Measurements from ENCODE around the gene TTK.

TTK gene

DNA sequence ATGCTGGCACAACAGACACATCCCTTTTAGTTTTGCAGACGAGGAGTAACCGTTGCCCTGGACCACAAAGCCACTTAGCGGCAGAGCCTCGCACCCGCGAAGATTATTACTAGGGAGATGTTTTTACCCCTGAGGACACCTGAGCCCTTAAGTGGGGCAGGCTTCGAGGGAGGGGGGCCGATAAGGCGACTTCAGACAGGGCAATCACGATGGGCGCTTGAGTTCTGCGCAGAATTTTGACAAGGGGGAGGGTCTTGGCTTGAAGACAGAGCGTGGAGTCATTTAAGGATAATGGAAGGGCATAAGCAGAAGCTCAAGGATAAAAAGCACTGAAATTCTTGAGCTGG, 650 bp upstream of the TTK start:
- no peak for DNase-seq (ENCODE audit: insufficient read length, low spot score)
- no peak for FAIRE-seq
- TF ChIP-seq, protein P1, sequence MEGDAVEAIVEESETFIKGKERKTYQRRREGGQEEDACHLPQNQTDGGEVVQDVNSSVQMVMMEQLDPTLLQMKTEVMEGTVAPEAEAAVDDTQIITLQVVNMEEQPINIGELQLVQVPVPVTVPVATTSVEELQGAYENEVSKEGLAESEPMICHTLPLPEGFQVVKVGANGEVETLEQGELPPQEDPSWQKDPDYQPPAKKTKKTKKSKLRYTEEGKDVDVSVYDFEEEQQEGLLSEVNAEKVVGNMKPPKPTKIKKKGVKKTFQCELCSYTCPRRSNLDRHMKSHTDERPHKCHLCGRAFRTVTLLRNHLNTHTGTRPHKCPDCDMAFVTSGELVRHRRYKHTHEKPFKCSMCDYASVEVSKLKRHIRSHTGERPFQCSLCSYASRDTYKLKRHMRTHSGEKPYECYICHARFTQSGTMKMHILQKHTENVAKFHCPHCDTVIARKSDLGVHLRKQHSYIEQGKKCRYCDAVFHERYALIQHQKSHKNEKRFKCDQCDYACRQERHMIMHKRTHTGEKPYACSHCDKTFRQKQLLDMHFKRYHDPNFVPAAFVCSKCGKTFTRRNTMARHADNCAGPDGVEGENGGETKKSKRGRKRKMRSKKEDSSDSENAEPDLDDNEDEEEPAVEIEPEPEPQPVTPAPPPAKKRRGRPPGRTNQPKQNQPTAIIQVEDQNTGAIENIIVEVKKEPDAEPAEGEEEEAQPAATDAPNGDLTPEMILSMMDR (IDR thresholded peaks at IDR 0.05; ENCODE audit: insufficient read depth, missing control alignments) = no peak

DNA sequence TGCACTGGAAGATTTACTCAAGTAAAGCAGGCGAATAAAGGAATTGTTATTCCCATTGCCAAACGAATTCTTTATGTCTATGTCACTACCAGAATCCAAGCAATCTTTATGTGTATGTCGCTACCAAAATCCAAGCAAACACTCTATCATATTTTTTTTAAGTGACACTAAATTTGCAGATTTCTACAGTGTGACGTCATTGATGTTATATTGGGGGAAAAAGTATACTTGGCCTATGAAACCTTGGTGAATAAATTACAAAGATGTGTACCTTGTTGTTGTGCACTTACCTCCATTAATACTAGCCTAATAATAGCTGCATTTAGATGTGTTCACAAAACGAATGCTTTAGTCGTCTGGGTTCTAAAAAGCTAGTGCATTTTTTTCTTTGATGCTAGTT, 957 bp downstream of the TTK start:
- TF ChIP-seq, protein P1 (IDR thresholded peaks at IDR 0.05; ENCODE audit: insufficient read depth, missing control alignments) = no peak
- no peak for DNase-seq (ENCODE audit: insufficient read length, low spot score)
- FAIRE-seq = peak; percentile 25

DNA sequence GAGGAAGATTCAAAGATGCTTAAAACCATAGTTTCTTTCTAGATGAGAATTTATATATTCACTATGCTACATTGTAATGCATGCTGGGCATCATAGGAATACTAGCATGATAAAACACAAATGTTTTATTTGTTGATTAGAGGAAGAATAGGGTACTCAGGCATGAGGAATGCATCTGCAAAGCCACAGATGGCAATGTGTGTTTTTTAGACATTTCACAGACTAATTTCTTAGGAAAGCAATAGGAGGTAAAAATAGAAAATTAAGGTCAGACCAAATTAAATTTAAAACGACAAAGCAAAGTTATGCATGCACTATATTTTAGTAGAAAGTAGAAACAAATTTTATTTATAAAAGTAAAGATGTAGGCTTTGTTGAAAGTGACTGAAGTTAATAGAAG, 2.1 kb downstream of the TTK start:
- FAIRE-seq (no peak), DNase-seq (ENCODE audit: insufficient read length, low spot score) (no peak)
- TF ChIP-seq, protein P1 (IDR thresholded peaks at IDR 0.05; ENCODE audit: insufficient read depth, missing control alignments) = no peak

DNA sequence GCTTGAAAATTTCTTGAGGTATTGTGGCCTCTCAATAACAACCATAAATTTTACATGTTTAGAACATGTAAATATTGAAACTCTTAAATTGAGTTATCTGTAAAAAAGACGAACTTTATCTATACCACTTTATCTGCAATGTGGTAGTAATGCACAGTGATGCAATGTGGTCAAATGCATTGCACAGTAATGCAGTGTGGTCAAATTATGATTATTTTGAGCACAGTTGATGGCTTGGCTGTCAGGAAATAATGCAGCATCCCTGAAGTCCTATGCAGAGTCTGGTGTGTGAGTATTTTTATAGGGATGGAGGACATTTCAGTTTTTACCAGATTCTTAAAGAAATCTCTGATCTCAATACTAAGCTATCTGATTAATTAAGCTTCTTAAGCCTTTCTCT, 5.1 kb downstream of the TTK start:
- DNase-seq (ENCODE audit: insufficient read length, low spot score) = no peak
- FAIRE-seq = no peak
- TF ChIP-seq, protein P1 (IDR thresholded peaks at IDR 0.05; ENCODE audit: insufficient read depth, missing control alignments) = no peak

DNA sequence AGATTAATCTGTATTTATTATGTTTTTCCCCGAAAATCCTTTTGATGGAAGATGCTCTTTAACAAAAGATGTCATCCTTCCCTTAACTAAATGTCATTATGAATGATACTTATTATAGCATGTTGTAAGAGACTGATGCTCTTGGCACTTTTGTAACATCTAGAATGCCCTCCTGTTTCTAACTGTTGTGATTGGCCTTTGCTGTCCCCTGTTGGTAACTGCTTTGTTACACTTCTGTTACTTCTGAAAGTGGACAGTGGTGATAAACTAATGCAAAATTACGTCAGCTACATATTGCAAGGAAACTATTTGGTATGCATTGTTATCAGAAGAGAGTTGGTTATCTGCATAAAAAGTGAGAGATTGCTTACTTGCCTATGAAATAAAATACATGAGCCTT, 5.8 kb downstream of the TTK start:
- peak; percentile 74 for FAIRE-seq
- TF ChIP-seq, protein P1 (IDR thresholded peaks at IDR 0.05; ENCODE audit: insufficient read depth, missing control alignments) = no peak
- DNase-seq (ENCODE audit: insufficient read length, low spot score) = no peak

DNA sequence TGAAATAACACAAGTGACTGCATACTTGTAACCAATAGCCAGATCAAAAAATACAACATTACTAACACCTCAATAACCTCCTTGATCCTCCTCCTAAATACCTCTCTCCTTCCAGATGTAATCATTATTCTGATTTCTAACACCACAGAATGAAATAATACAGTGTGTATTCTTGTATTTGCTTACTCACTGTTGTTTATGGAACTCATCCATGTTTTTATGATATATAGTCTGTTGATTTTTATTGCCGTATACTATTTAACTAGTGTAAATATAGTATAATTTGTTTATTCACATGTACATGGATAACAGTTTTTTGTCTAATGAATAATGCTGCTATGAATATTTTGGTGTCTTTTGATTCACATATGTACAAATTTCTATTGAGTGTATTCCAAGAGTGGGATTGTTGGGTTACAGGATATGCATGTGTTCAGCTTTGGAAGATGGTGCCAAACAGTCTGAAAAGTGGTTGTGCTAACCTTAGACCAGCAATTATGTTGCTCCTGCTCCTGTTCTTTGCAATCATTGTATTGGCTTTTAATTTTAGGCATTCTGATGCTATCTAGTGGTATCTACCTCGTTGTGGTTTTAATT, 11.5 kb downstream of the TTK start:
- TF ChIP-seq, protein P1 (IDR thresholded peaks at IDR 0.05; ENCODE audit: insufficient read depth, missing control alignments) = no peak
- FAIRE-seq (no peak), DNase-seq (ENCODE audit: insufficient read length, low spot score) (no peak)

DNA sequence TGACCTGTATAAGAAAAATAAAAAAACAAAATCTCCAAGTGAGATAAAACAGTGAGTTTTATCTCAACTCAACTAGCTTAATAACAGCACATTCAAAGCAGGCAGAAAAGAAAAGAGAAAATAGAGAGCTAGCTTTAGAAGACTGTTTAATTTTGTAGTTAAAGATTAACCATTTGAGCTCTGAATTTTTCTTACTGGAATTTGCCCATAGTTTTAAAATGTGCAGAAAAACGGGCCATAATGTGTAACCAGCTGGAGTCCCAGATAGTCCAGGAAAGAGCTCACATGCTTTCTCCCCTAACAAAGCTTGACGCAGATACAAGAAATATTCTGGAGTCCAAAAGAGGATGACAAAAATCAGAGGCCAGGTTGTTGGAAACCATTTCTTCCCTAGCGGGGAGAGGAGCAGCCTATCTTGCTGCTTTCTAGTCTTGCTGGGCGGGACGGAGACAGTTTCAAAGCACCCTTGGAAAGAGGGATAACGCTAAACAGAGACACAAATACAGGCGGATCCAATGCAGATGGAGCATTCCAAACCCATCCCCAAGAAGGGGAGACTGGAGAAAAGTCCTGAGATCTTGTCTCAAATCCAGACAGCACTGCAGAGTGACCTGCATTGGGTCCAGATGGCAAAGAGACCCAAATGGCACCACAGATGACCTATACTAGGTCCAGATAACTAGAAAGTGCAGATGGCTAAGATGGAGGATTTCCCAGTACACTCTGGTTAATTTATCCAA, 16.1 kb downstream of the TTK start:
- DNase-seq (ENCODE audit: insufficient read length, low spot score) = no peak
- TF ChIP-seq, protein P1 (IDR thresholded peaks at IDR 0.05; ENCODE audit: insufficient read depth, missing control alignments) = no peak
- FAIRE-seq = no peak
